ENCODE measurements around the gene AMOTL2.

Gene AMOTL2

GRCh38 chr3:134366221-134366927 is 7.9 kb downstream of the AMOTL2 start:
- no peak for DNase-seq (ENCODE audit: low read depth)

- no peak for DNase-seq (ENCODE audit: low read depth)
Measured at GRCh38 chr3:134365766-134366065, 8.5 kb downstream of the AMOTL2 start.

- no peak for DNase-seq (ENCODE audit: low read depth)
Measured at GRCh38 chr3:134364936-134365765, 9.1 kb downstream of the AMOTL2 start.

- DNase-seq (ENCODE audit: low read depth) = no peak
Measured at GRCh38 chr3:134364061-134364935, 9.9 kb downstream of the AMOTL2 start.

GRCh38 chr3:134363381-134363755 is 10.9 kb downstream of the AMOTL2 start:
- no peak for DNase-seq (ENCODE audit: low read depth)

GRCh38 chr3:134362670-134363380 is 11.4 kb downstream of the AMOTL2 start:
- DNase-seq (ENCODE audit: low read depth) = no peak

GRCh38 chr3:134362221-134362620 is 12.0 kb downstream of the AMOTL2 start:
- DNase-seq (ENCODE audit: low read depth) = no peak

GRCh38 chr3:134361162-134361835 is 12.9 kb downstream of the AMOTL2 start:
- DNase-seq (ENCODE audit: low read depth) = no peak

GRCh38 chr3:134360046-134360445 is 14.2 kb downstream of the AMOTL2 start:
- no peak for DNase-seq (ENCODE audit: low read depth)

GRCh38 chr3:134359121-134360010 is 14.9 kb downstream of the AMOTL2 start:
- no peak for DNase-seq (ENCODE audit: low read depth)

GRCh38 chr3:134357914-134358811 is 16.1 kb downstream of the AMOTL2 start:
- no peak for DNase-seq (ENCODE audit: low read depth)

- no peak for DNase-seq (ENCODE audit: low read depth)
Measured at GRCh38 chr3:134357261-134357913, 16.9 kb downstream of the AMOTL2 start.

- DNase-seq (ENCODE audit: low read depth) = no peak
Measured at GRCh38 chr3:134356411-134357040, 17.7 kb downstream of the AMOTL2 start.

GRCh38 chr3:134355416-134355815 is 18.8 kb downstream of the AMOTL2 start:
- no peak for DNase-seq (ENCODE audit: low read depth)

GRCh38 chr3:134354612-134355251 is 19.5 kb downstream of the AMOTL2 start:
- DNase-seq (ENCODE audit: low read depth) = no peak

GRCh38 chr3:134353831-134354611 is 20.2 kb downstream of the AMOTL2 start:
- DNase-seq (ENCODE audit: low read depth) = no peak

Measured in CMK (cell line).